ENCODE results near the gene SIPA1L2. TPM values are rescaled to one million over a fixed set of nuclear protein-coding genes. Genes with fewer than 3 reads are reported as not detected.
"Not testable (repeated sequence)": the region's sequence is repeated elsewhere in the genome, so short reads cannot be mapped to it uniquely, and the experiment has no call there.

The SIPA1L2 gene
- total RNA-seq, 4 donors from 2014 or later = 14.8 to 25.1 (median 20.8) TPM

- Histone ChIP-seq H3K4me3 (no peak overlapping the region), H3K4me1 (peaks cover 10% of the 10 kb centered on the region), H3K27me3 (no peaks in the 10 kb centered on the region), H3K9me3 (no peaks in the 10 kb centered on the region), H3K36me3 (no peaks in the 10 kb centered on the region), H3K27ac (no peak overlapping the region)
- 67% methylated on average over 5 of the region's 5 CpGs for WGBS
- no peak for DNase-seq (ENCODE audit: low spot score in 2 of 2)
- TF ChIP-seq POLR2AphosphoS5 (IDR thresholded peaks at IDR 0.05) (no peak), POLR2A (IDR thresholded peaks at IDR 0.05) (no peak), CTCF (IDR thresholded peaks at IDR 0.05) (no peak), EP300 (IDR thresholded peaks at IDR 0.05) (no peak)
Observed at GRCh38 chr1:232613752-232614381, 16.1 kb downstream of the SIPA1L2 start.

- not testable (repeated sequence) for H3K4me1 ChIP-seq; H3K27me3 ChIP-seq; DNase-seq (ENCODE audit: low spot score in 2 of 2); H3K36me3 ChIP-seq; H3K27ac ChIP-seq; H3K4me3 ChIP-seq; H3K9me3 ChIP-seq
- WGBS = 92% methylated on average over 7 of the region's 7 CpGs
Observed at GRCh38 chr1:232612836-232613235, 17.1 kb downstream of the SIPA1L2 start.

- Histone ChIP-seq H3K36me3 (no peaks in the 10 kb centered on the region), H3K27me3 (no peaks in the 10 kb centered on the region), H3K4me3 (no peak overlapping the region), H3K4me1 (peaks cover 10% of the 10 kb centered on the region), H3K27ac (no peak overlapping the region), H3K9me3 (no peaks in the 10 kb centered on the region)
- WGBS = 97% methylated on average over 7 of the region's 7 CpGs
- no peak for DNase-seq (ENCODE audit: low spot score in 2 of 2)
- TF ChIP-seq POLR2AphosphoS5 (IDR thresholded peaks at IDR 0.05) (no peak), EP300 (IDR thresholded peaks at IDR 0.05) (no peak), POLR2A (IDR thresholded peaks at IDR 0.05) (no peak), CTCF (IDR thresholded peaks at IDR 0.05) (no peak)
Observed at GRCh38 chr1:232611834-232612233, 18.1 kb downstream of the SIPA1L2 start.

- 93% methylated on average over 11 of the region's 11 CpGs for WGBS
- H3K27ac ChIP-seq, H3K4me1 ChIP-seq: not testable (repeated sequence)
Observed at GRCh38 chr1:232610902-232611745, 18.8 kb downstream of the SIPA1L2 start.

GRCh38 chr1:232610192-232610901, 19.6 kb downstream of the SIPA1L2 start:
- WGBS = 86% methylated on average over 6 of the region's 6 CpGs
- Histone ChIP-seq H3K27ac (no peak overlapping the region), H3K27me3 (no peaks in the 10 kb centered on the region), H3K36me3 (no peaks in the 10 kb centered on the region), H3K4me3 (no peak overlapping the region), H3K4me1 (peaks cover 10% of the 10 kb centered on the region), H3K9me3 (no peaks in the 10 kb centered on the region)
- TF ChIP-seq EP300 (IDR thresholded peaks at IDR 0.05) (no peak), POLR2A (IDR thresholded peaks at IDR 0.05) (no peak), CTCF (IDR thresholded peaks at IDR 0.05) (no peak), POLR2AphosphoS5 (IDR thresholded peaks at IDR 0.05) (no peak)
- DNase-seq (ENCODE audit: low spot score in 2 of 2) = no peak

More at GRCh38 chr1:232610902-232611745, 18.8 kb downstream of the SIPA1L2 start:
- not testable (repeated sequence) for H3K27me3 ChIP-seq; DNase-seq (ENCODE audit: low spot score in 2 of 2); H3K4me3 ChIP-seq; H3K9me3 ChIP-seq; H3K36me3 ChIP-seq

GRCh38 chr1:232608427-232608826, 21.5 kb downstream of the SIPA1L2 start:
- Histone ChIP-seq H3K27me3 (no peaks in the 10 kb centered on the region), H3K4me3 (no peak overlapping the region), H3K36me3 (no peaks in the 10 kb centered on the region), H3K27ac (no peak overlapping the region), H3K9me3 (no peaks in the 10 kb centered on the region), H3K4me1 (no peaks in the 10 kb centered on the region)
- DNase-seq (ENCODE audit: low spot score in 2 of 2) = no peak
- WGBS = 68% methylated on average over 4 of the region's 4 CpGs
- TF ChIP-seq POLR2AphosphoS5 (IDR thresholded peaks at IDR 0.05) (no peak), EP300 (IDR thresholded peaks at IDR 0.05) (no peak), CTCF (IDR thresholded peaks at IDR 0.05) (no peak), POLR2A (IDR thresholded peaks at IDR 0.05) (no peak)

Data from suprapubic skin (tissue), 4 donors.